K562 (cell line): ENCODE results near the gene AGAP1. TPM values are rescaled to one million over a fixed set of nuclear protein-coding genes. Genes with fewer than 3 reads are reported as not detected.

Source experiments
- ATAC-seq: fragments of 200-7000 bp; cut with Tn5 transposase; 3 replicates; pipeline ENCODE4 v1.9.1; 2020; ENCODE audit warnings: moderate library complexity
- BruUV-seq: library from RNA; stranded (reverse); fragments of 400-500 nt; replicated peaks from 2 replicates; lab custom pipeline; 2021; lab: Mats Ljungman, UMichigan
- CTCF ChIA-PET: fragments of 300-600 bp; formaldehyde crosslinking; extraction: SDS; loops from one replicate; lab custom pipeline; 2021; ENCODE audit warnings: low intra/inter-chr PET ratio; lab: Yijun Ruan, JAX
- POLR2A ChIA-PET: fragments of 300-600, 350-650 bp; sonication (Branson Sonifier 250); formaldehyde crosslinking; extraction: SDS; loops from one replicate; lab custom pipeline; 2021; ENCODE audit warnings: antibody characterized with exemption, inconsistent platforms; lab: Yijun Ruan, JAX
- DNase-seq, 4 experiments: peaks; one replicate each; pipeline versions ENCODE4 v3.0.0 to v3.0.0-alpha.2; 2011 to 2018; ENCODE audit warnings: low spot score in 3 of 4, mixed read lengths in 3 of 4; ENCODE audit errors: extremely low read depth in 1 of 4
- FAIRE-seq: peaks from 2 replicates; lab custom pipeline; 2011; peaks lifted over from hg19 to GRCh38; lab: Jason Lieb, UNC
- H2AFZ ChIP-seq: 2 replicates; pipeline ENCODE4 v1.6.0; 2011; ENCODE audit warnings: low read depth, low read length, control low read depth, inconsistent platforms
- H3K27ac ChIP-seq: fragments of 200-600 bp; 3 replicates; pipeline ENCODE4 v1.8.0; 2011; ENCODE audit warnings: low read depth, mild to moderate bottlenecking, control low read depth, inconsistent platforms, low read length, moderate library complexity, mixed read lengths; ENCODE audit errors: extremely low read depth
- H3K27me3 ChIP-seq, 2 experiments: fragments of 300-600 bp in 1 of 2; 2 replicates in 1 of 2; 3 replicates in 1 of 2; pipeline versions ENCODE4 v1.6.0 to v1.8.0; 2011; ENCODE audit warnings: inconsistent platforms in 2 of 2, low read length in 2 of 2, mild to moderate bottlenecking in 1 of 2, mixed read lengths in 1 of 2, moderate library complexity in 1 of 2; ENCODE audit not compliant: control insufficient read depth in 2 of 2, insufficient read depth in 2 of 2
- H3K36me3 ChIP-seq: fragments of 300-600 bp; 3 replicates; pipeline ENCODE4 v1.8.0; 2011; ENCODE audit warnings: mild to moderate bottlenecking, low read length, inconsistent platforms; ENCODE audit not compliant: control insufficient read depth, insufficient read depth
- H3K4me1 ChIP-seq, 2 experiments: fragments of 200-600 bp in 1 of 2; replicated peaks in 1 of 2; 2 replicates in 1 of 2; 3 replicates in 1 of 2; pipeline versions ENCODE4 v1.5.1 to v1.8.0; 2011; ENCODE audit warnings: inconsistent platforms in 2 of 2, low read length in 2 of 2, mild to moderate bottlenecking in 1 of 2, mixed read lengths in 1 of 2, moderate library complexity in 1 of 2; ENCODE audit not compliant: control insufficient read depth in 2 of 2, insufficient read depth in 2 of 2
- H3K4me2 ChIP-seq: 2 replicates; pipeline ENCODE4 v1.6.1; 2011; ENCODE audit warnings: low read length, control low read depth, inconsistent platforms, mixed read lengths; ENCODE audit not compliant: insufficient read depth
- H3K4me3 ChIP-seq: fragments of 200-600 bp; sonication (generic), shearing (Covaris generic); 2 replicates; pipeline ENCODE4 v1.5.1; 2016; ENCODE audit warnings: control low read depth, inconsistent platforms
- H3K79me2 ChIP-seq: fragments of 200-600 bp; 3 replicates; pipeline ENCODE4 v1.8.0; 2011; ENCODE audit warnings: low read length, inconsistent platforms; ENCODE audit not compliant: control insufficient read depth, insufficient read depth
- H3K9ac ChIP-seq, 2 experiments: 2 replicates each; pipeline versions ENCODE4 v1.6.0 to v1.6.1; 2011; ENCODE audit warnings: low read depth in 2 of 2, low read length in 2 of 2, control low read depth in 1 of 2, inconsistent platforms in 1 of 2, mild to moderate bottlenecking in 1 of 2, mixed read lengths in 1 of 2; ENCODE audit not compliant: insufficient read depth in 1 of 2
- H3K9me1 ChIP-seq: one replicate; pipeline ENCODE4 v1.6.0; 2011; ENCODE audit warnings: inconsistent platforms, mild to moderate bottlenecking, low read length, moderate library complexity; ENCODE audit not compliant: control insufficient read depth, insufficient read depth
- H3K9me3 ChIP-seq: replicated peaks from 2 replicates; pipeline ENCODE4 v1.5.1; 2011; ENCODE audit warnings: low read depth, low read length, inconsistent platforms; ENCODE audit not compliant: control insufficient read depth, insufficient read depth
- H4K20me1 ChIP-seq: replicated peaks from 2 replicates; pipeline ENCODE4 v1.6.1; 2011; ENCODE audit warnings: low read length, inconsistent platforms, mixed read lengths; ENCODE audit not compliant: control insufficient read depth, insufficient read depth
- BACH1 ChIP-seq: fragments of 200-800 bp; sonication (Bioruptor generic); IDR thresholded peaks from 2 replicates; pipeline ENCODE4 v1.6.1; 2016; ENCODE audit warnings: missing genetic modification characterization, missing compliant biosample characterization
- BHLHE40 ChIP-seq: IDR thresholded peaks from 2 replicates; pipeline ENCODE4 v1.6.1; 2011; ENCODE audit warnings: low read length, improper control_type of control experiment
- BRCA1 ChIP-seq, 2 experiments: fragments of 450-650 bp in 1 of 2; sonication (generic) in 1 of 2; formaldehyde crosslinking in 1 of 2; IDR thresholded peaks; 2 replicates each; pipeline versions ENCODE4 v1.5.0 to v1.6.1; 2017 to 2020; ENCODE audit warnings: mild to moderate bottlenecking in 1 of 2, missing genetic modification reagents in 1 of 2
- CBFA2T3 ChIP-seq: fragments of 450-650 bp; IDR thresholded peaks from 2 replicates; pipeline ENCODE4 v1.6.1; 2017
- CBX1 ChIP-seq: sonication (generic); IDR thresholded peaks from 2 replicates; pipeline ENCODE4 v1.6.1; 2016; ENCODE audit warnings: antibody characterized with exemption, low read depth, mild to moderate bottlenecking
- CCAR2 ChIP-seq: fragments of 200-400 bp; formaldehyde crosslinking; IDR thresholded peaks from 2 replicates; pipeline ENCODE4 v1.6.1; 2017; ENCODE audit warnings: mild to moderate bottlenecking, low read depth, low read length
- LARP7 ChIP-seq: fragments of 450-650 bp; IDR thresholded peaks from 2 replicates; pipeline ENCODE4 v1.6.1; 2016
- LEF1 ChIP-seq: fragments of 450-650 bp; IDR thresholded peaks from 2 replicates; pipeline ENCODE4 v1.6.1; 2016; ENCODE audit warnings: mild to moderate bottlenecking
- PHB ChIP-seq: fragments of 250-450 bp; sonication (Bioruptor Pico); IDR thresholded peaks from 2 replicates; pipeline ENCODE4 v1.5.0; 2021
- XRCC4 ChIP-seq: IDR thresholded peaks from one replicate; pipeline ENCODE4 v1.6.1; 2011; ENCODE audit not compliant: insufficient read depth, insufficient read length; ENCODE audit errors: extremely low read depth
- ZEB2 ChIP-seq: fragments of 450-650 bp; IDR thresholded peaks from 2 replicates; pipeline ENCODE4 v1.6.1; 2016
- ZNF224 ChIP-seq: sonication (generic); formaldehyde crosslinking; IDR thresholded peaks from 2 replicates; pipeline ENCODE4 v1.8.0; 2022; ENCODE audit warnings: mild to moderate bottlenecking, missing genetic modification reagents
- WGBS: fragments of 100-300 bp; shearing (Covaris generic); methylation state at CpG from one replicate; pipeline ENCODE4 v1.1.6; 2016; ENCODE audit warnings: low coverage, mixed read lengths; ENCODE audit not compliant: insufficient coverage; ENCODE audit errors: missing lambda C conversion rate; 5-methylcytosine and 5-hydroxymethylcytosine counted together
- in situ Hi-C: fragments of 300-500 bp; cut with MboI; formaldehyde crosslinking; loops from 4 replicates; pipeline ENCODE4 v1.15.0; 2018; ENCODE audit warnings: inconsistent platforms, mixed read lengths
- intact Hi-C: fragments of 100-400 bp; cut with micrococcal nuclease; formaldehyde crosslinking; loops from 2 replicates; pipeline ENCODE4 v1.14.2; 2022
- polyA plus RNA-seq, 8 experiments: library from polyadenylated mRNA; depleted of rRNA in 4 of 8; stranded (reverse) in 5 of 8; unstranded in 3 of 8; fragments of >200 nt; fragmentation: Nextera tagmentation in 2 of 8; fragmentation: Illumina TruSeq in 1 of 8; extraction: Ambion mirVana in 2 of 8; extraction: Trizol in 1 of 8; gene quantifications; 2 replicates each; pipeline versions ENCODE4 v1.2.1 to v1.2.3, GENCODE V29; 2011 to 2014; ENCODE audit warnings: inconsistent platforms in 1 of 8, missing spikeins in 1 of 8
- total RNA-seq, 7 experiments: library from RNA; depleted of rRNA in 6 of 7; stranded (reverse); fragments of >200 nt in 6 of 7; fragmentation: Illumina TruSeq in 2 of 7; extraction: Trizol in 2 of 7; gene quantifications; 2 replicates each; pipeline versions ENCODE4 v1.2.1 to v1.2.3, GENCODE V29; 2011 to 2021; ENCODE audit warnings: low replicate concordance in 1 of 7

Gene AGAP1
- total and polyA plus RNA-seq, 9 of the 15 experiments (the other 6 are each of a cell fraction or from before 2014, with no cell fraction given), result 1.3 to 24.0 (median 10.6) TPM

DNA sequence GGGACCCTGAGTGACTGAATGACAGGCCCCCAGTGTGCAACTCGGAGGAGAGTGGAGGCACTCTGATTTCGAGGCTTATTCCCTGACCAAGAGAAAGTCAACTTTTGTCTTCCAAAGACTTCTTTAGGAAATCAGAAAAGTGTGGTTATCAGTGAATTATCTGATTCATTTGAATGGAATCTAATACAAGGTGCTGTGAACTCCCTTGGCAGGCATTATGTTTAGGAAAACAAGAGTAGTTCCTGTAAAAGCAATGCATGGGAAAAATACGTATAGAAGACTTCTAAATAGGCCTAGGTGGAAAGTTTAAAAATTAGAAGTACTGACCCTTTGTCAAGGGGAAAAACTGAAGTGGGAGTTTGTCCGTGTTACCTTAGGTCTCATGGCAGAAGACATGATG is 404.9 kb downstream of the AGAP1 start:
- Histone ChIP-seq H4K20me1 (no peaks in the 10 kb centered on the region), H3K36me3 (peaks cover 5% of the 10 kb centered on the region; the same call in 2 of the 3 replicates), H3K9ac (no peak overlapping the region), H3K79me2 (no peaks in the 10 kb centered on the region), H3K9me3 (no peaks in the 10 kb centered on the region), H3K27me3 (no peaks in the 10 kb centered on the region), H3K4me1 (no peaks in the 10 kb centered on the region), H3K27ac (no peak overlapping the region), H3K9me1 (no peaks in the 10 kb centered on the region), H3K4me3 (no peak overlapping the region), H3K4me2 (no peak overlapping the region), H2AFZ (no peak overlapping the region)
- intact Hi-C loops (no loop called here), in situ Hi-C loops (no loop called here)
- ChIA-PET POLR2A (no interaction called here), CTCF (no interaction called here)
- FAIRE-seq (no peak), DNase-seq (no peak), ATAC-seq (no peak)
- 96% methylated on average over 4 of the region's 4 CpGs for WGBS
- TF ChIP-seq XRCC4 (no peak), CCAR2 (no peak), LEF1 (no peak), BHLHE40 (no peak), CBFA2T3 (no peak), ZNF224 (CRISPR knock-in tag) (no peak), PHB (CRISPR knock-in tag) (no peak), CBX1 (no peak), LARP7 (no peak), BACH1 (tag) (no peak), ZEB2 (no peak), BRCA1 (IDR thresholded peaks at IDR 0.05) (no peak), BRCA1 (CRISPR knock-in tag; IDR thresholded peaks at IDR 0.05) (no peak)
- BruUV-seq, result no TSS peak
